Coronary artery (tissue), 2 donors: Measurements from ENCODE around the gene CPEB2.

Experiments
- DNase-seq: peaks from one replicate; pipeline ENCODE4 v3.0.0-alpha.2; 2017; ENCODE audit warnings: low spot score
- H3K27ac ChIP-seq, 2 donors: fragments of 200-600 bp; sonication (generic); one replicate each; pipeline ENCODE4 v1.5.1; 2016 to 2019
- H3K4me3 ChIP-seq: fragments of 200-600 bp; sonication (generic); 2 replicates; pipeline ENCODE4 v1.5.1; 2016; ENCODE audit warnings: mild to moderate bottlenecking, moderate library complexity
- TF ChIP-seq, protein P1 (sequence below): fragments of 200-600 bp; sonication (generic); IDR thresholded peaks from one replicate; pipeline ENCODE4 v1.5.1; 2019; ENCODE audit warnings: antibody characterized with exemption

The CPEB2 gene

DNA sequence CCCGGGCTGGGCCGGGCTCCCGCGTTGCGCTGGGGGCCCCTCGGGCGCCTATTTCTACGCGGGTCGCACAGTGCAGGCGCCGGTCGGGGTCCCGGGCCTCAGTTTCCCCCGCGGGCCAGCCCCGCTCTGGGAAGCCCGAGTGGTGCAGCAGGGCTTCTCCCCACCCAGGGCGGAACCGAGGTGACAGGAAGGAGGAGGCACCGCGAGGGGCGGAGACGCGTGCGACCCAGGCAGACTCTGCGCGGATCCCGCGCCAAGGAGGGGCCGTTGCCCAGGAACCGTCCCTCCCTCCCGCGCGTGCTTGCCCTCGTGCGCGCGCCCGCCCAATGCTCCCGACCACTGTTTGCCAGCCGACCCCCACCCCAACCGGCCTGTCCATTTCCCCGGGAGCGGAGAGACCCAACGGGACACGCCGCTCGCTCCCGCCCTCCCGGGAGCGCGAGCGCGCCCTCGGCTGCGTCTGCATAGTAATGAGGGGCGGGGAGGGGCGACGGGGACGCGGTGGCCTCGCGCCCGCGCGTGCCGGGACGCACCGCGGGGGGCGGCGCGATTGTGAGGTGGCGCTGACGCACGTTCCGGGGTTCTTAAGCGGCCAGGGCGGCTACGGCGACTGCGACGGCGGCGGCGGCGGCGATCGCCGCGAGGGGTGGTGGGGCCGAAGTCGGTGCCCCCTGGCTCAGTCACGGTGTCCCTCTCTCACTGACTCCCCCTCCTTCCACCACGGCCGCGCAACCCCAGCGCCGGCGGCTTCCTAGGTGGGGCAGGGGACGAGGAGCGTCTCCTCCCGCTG lies at the start of gene CPEB2:
CPEB2 (plus strand) TSS at position 613 of the 790 bp plus-strand sequence. CDS start 193 bp downstream, outside the sequence.
- peak; percentile 96 for DNase-seq
- TF ChIP-seq, protein P1, sequence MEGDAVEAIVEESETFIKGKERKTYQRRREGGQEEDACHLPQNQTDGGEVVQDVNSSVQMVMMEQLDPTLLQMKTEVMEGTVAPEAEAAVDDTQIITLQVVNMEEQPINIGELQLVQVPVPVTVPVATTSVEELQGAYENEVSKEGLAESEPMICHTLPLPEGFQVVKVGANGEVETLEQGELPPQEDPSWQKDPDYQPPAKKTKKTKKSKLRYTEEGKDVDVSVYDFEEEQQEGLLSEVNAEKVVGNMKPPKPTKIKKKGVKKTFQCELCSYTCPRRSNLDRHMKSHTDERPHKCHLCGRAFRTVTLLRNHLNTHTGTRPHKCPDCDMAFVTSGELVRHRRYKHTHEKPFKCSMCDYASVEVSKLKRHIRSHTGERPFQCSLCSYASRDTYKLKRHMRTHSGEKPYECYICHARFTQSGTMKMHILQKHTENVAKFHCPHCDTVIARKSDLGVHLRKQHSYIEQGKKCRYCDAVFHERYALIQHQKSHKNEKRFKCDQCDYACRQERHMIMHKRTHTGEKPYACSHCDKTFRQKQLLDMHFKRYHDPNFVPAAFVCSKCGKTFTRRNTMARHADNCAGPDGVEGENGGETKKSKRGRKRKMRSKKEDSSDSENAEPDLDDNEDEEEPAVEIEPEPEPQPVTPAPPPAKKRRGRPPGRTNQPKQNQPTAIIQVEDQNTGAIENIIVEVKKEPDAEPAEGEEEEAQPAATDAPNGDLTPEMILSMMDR: no peak
- Histone ChIP-seq H3K27ac (peak within 1 kb of the TSS; percentile 100), H3K4me3 (peak within 1 kb of the TSS; percentile 97)

DNA sequence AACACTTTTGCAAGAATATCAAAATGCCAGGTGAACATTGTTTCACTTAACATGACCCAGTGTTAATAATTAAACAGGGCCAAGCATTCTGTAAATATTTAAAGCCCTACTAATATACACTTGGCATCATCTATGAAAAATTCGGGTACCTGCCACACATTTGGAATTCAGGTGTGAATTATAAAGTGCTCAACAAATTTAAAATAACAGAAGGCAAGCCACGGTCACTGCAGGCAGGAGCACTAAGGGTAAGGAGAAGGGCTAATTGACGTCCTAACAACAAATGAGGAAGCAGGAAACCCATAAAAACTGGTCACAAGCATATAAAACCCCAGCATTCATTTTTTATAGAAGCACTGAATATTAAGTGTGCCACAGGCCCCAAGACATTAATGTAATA lies 43.8 kb upstream of the CPEB2 start:
- DNase-seq: no peak
- TF ChIP-seq, protein P1: no peak
- Histone ChIP-seq H3K27ac (no peak overlapping the region), H3K4me3 (no peak overlapping the region)

DNA sequence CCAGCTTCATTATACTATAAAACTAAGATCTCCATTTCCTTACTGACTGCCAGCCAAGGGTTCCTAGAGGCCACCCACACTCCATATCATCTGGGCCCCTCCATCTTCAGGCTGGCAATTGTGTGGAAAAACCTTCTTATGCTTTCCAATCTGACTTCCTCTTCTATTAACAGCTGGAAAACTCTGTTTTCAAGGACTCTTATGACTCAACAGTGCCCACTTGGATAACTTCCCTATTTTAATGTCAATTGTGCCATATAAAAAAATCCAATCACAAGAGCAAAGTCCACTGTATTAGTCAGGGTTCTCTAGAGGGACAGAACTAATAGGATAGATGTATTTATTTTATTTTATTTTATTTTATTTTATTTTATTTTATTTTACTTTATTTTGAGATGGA lies 41.0 kb upstream of the CPEB2 start:
- DNase-seq: no peak
- Histone ChIP-seq H3K4me3 (no peak overlapping the region), H3K27ac (no peak overlapping the region)
- TF ChIP-seq, protein P1: no peak

DNA sequence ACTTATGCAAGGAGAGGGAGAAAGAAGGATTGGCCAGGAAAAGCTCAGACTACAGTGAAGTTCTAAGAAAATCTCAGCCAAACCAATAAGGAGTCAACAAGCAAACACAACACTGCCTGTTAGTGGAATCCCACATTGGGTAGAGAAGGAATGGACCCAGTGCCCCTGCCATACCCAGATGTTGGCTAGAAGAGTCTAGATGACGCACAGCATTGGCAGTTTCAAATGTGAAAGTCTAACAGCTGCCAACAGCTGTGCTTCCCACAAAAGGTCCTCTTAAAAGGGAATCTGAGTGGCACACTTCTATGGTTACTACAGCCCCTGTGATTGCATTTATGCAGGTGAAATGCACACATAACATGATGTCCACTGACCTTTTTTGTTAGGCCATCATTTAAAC lies 37.2 kb upstream of the CPEB2 start:
- TF ChIP-seq, protein P1: no peak
- H3K27ac ChIP-seq: no peak overlapping the region
- H3K4me3 ChIP-seq: no peak overlapping the region
- no peak for DNase-seq

DNA sequence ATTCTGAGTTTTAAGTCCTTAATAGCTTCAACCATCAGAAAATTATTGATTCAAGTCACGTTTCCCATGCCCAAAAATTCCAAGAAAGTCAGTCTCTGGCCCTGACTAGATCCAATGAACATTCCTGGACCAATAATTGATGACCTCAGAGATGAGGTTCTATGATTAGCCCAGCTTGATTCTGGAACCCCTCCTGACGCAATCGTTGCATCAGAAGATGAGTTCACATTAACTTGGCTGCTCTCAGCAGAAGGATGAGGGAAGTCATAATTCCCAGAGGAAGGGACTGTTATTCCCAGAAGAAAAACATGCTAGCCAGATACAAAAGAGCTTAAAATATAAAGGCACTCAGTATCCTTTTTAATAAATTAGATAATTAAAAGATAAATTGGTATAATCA lies 34.3 kb upstream of the CPEB2 start:
- H3K4me3 ChIP-seq: no peak overlapping the region
- no peak overlapping the region for H3K27ac ChIP-seq
- TF ChIP-seq, protein P1: no peak
- no peak for DNase-seq

DNA sequence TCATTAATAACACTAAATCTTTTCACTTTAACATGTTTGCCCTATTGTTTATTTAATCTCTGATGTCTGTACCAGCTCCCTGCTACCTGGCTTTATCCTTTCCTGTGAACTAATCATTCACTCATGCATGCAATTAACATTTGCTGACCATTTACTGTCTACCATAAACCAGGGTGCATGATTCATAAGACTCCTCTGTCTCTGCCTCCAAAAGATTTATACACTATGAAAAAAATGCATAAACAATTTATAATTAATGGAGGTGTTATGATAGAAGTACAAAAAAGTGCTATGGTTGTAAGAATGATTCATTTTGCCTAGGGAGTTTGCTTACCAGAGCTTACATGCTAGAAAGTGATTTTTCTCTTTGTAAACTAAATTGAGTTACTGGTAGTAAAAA lies 24.5 kb upstream of the CPEB2 start:
- TF ChIP-seq, protein P1: no peak
- H3K4me3 ChIP-seq: no peak overlapping the region
- no peak for DNase-seq
- H3K27ac ChIP-seq: no peak overlapping the region

DNA sequence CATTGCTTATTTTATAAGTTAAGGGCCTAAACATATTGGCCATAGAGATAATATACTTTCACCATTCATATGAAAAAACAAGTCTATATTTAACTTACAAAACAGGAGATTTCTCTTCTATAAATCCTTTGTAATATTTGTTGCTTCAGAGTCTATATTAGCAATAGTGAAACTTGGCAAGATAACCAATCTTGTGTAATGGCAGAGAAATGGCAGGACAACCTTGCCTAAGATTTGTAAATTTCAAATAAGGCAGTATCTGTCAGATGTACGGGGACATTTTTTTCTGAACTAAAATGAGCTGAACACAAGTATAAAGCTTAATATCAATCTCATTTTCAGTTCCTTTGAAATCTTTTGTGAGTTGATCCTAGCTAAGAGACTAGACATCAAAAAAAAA lies 17.8 kb upstream of the CPEB2 start:
- DNase-seq: no peak
- no peak overlapping the region for H3K27ac ChIP-seq
- no peak overlapping the region for H3K4me3 ChIP-seq
- TF ChIP-seq, protein P1: no peak
